SK-N-SH (cell line): ENCODE data around the gene FAM107B.

ENCODE experiments used
- EP300 ChIP-seq, 2 experiments: IDR thresholded peaks; 2 replicates each; pipeline versions ENCODE4 v1.4.0 to v1.6.1; 2012; ENCODE audit warnings: borderline replicate concordance in 1 of 2, low read depth in 1 of 2, low read length in 1 of 2
- FOXM1 ChIP-seq: IDR thresholded peaks from 2 replicates; pipeline ENCODE4 v1.4.0; 2012; ENCODE audit warnings: low read depth, mild to moderate bottlenecking
- GABPA ChIP-seq: IDR thresholded peaks from 2 replicates; pipeline ENCODE4 v1.4.0; 2012; ENCODE audit warnings: low read depth, mild to moderate bottlenecking
- MEF2A ChIP-seq: IDR thresholded peaks from 2 replicates; pipeline ENCODE4 v1.4.0; 2012; ENCODE audit warnings: low read depth, borderline replicate concordance
- MXI1 ChIP-seq: IDR thresholded peaks from 2 replicates; pipeline ENCODE4 v1.6.1; 2012; ENCODE audit warnings: mild to moderate bottlenecking, low read depth, low read length, improper control_type of control experiment
- POLR2AphosphoS5 ChIP-seq: IDR thresholded peaks from 2 replicates; pipeline ENCODE4 v1.6.1; 2012; ENCODE audit warnings: low read depth, low read length
- RCOR1 ChIP-seq: fragments of 150-350 bp; IDR thresholded peaks from 2 replicates; pipeline ENCODE4 v1.6.1; 2017; ENCODE audit warnings: antibody characterized with exemption, low read length
- TAF1 ChIP-seq: IDR thresholded peaks from 2 replicates; pipeline ENCODE4 v1.6.1; 2012; ENCODE audit warnings: low read depth, mild to moderate bottlenecking, low read length, moderate library complexity, borderline replicate concordance
- TF ChIP-seq, protein P1 (sequence below): fragments of 200-600 bp; sonication (generic); IDR thresholded peaks from 2 replicates; pipeline ENCODE4 v1.6.1; 2017; ENCODE audit warnings: antibody characterized with exemption, mild to moderate bottlenecking, moderate library complexity
- TF ChIP-seq, protein P2 (sequence below): fragments of 150-350 bp; IDR thresholded peaks from 2 replicates; pipeline ENCODE4 v1.6.1; 2017; ENCODE audit warnings: antibody characterized with exemption, low read length, low read depth, borderline replicate concordance

DNA sequence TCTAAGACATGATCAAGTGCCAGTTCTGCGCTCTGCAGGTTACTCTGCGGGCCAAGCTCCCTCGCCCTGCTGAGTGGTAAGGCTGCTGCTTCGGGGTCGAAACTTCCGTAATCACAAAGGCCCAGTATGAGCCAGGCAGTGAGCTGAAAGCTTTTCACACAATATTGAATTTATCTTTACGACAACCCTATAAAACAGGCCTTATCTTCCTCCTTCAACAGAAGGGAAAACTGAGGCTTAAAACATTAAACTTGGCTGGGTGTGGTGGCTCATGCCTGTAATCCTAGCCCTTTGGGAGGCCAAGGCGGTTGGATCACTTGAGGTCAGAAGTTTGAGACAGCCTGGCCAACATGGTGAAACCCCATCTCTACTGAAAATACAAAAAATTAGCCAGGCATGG lies 83.3 kb downstream of the FAM107B start:
- TF ChIP-seq, protein P1, sequence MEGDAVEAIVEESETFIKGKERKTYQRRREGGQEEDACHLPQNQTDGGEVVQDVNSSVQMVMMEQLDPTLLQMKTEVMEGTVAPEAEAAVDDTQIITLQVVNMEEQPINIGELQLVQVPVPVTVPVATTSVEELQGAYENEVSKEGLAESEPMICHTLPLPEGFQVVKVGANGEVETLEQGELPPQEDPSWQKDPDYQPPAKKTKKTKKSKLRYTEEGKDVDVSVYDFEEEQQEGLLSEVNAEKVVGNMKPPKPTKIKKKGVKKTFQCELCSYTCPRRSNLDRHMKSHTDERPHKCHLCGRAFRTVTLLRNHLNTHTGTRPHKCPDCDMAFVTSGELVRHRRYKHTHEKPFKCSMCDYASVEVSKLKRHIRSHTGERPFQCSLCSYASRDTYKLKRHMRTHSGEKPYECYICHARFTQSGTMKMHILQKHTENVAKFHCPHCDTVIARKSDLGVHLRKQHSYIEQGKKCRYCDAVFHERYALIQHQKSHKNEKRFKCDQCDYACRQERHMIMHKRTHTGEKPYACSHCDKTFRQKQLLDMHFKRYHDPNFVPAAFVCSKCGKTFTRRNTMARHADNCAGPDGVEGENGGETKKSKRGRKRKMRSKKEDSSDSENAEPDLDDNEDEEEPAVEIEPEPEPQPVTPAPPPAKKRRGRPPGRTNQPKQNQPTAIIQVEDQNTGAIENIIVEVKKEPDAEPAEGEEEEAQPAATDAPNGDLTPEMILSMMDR = no peak
- TF ChIP-seq RCOR1 (no peak), FOXM1 (no peak), MXI1 (no peak), POLR2AphosphoS5 (no peak), MEF2A (no peak), GABPA (no peak), TAF1 (no peak), EP300 (IDR thresholded peaks at IDR 0.05; ENCODE audit: borderline replicate concordance in 1 of 2, low read depth in 1 of 2, low read length in 1 of 2) (no peak)
- TF ChIP-seq, protein P2, sequence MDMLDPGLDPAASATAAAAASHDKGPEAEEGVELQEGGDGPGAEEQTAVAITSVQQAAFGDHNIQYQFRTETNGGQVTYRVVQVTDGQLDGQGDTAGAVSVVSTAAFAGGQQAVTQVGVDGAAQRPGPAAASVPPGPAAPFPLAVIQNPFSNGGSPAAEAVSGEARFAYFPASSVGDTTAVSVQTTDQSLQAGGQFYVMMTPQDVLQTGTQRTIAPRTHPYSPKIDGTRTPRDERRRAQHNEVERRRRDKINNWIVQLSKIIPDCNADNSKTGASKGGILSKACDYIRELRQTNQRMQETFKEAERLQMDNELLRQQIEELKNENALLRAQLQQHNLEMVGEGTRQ = no peak
